HG03432 (cell line): Measurements from ENCODE around the gene CCL25.
A peak's percentile ranks its signal among the peaks of the same experiment; 100 is the strongest.
"Not testable (repeated sequence)": the region's sequence is repeated elsewhere in the genome, so short reads cannot be mapped to it uniquely, and the experiment has no call there.

ENCODE experiments used
- ATAC-seq: cut with Tn5 transposase; IDR thresholded peaks from one replicate; pipeline ENCODE4 v1.9.1; 2021; ENCODE audit warnings: mild to moderate bottlenecking, moderate library complexity; ENCODE audit not compliant: unreplicated experiment

CCL25 gene, protein sequence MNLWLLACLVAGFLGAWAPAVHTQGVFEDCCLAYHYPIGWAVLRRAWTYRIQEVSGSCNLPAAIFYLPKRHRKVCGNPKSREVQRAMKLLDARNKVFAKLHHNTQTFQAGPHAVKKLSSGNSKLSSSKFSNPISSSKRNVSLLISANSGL

DNA sequence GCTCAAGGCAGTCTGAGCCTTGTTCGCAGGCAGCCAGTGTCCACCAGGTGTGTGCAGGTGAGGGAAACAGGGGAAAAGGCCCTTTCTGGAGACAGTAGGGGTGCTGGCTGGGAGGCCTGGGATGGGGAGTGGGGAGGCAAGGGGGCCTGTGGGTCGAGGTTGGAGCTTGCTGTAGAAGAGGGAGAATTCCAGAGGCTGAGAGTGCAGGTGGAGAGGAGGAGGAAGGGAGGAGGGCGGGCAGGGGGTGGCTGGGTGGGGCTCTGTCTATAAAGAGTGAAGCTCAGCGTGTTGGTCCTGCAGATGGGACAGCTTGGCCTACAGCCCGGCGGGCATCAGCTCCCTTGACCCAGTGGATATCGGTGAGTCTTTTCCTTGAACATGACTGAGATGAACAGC lies at the start of gene CCL25:
CCL25 (plus strand) TSS at position 297 of the 396 bp plus-strand sequence. CDS start 290 bp downstream, outside the sequence.
- no peak for ATAC-seq

DNA sequence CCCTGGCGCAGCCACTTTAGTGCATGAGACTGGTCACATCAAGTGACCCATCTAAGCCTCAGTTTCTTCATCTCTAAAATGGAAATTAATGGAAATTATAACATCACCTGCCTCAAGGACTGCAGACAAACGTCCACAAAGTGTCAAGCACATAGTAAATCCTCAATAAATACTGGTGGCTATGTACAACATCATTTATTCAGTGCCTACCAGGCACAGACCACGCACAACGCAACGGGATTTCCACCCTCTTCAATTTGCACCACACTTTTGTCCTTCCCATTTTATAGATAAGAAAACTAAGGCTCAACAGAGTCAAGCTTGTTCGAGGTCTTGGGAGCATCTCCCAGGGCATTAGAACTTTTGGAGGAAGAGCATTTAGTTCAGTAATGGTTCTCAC lies 48.6 kb upstream of the CCL25 start:
- no peak for ATAC-seq

DNA sequence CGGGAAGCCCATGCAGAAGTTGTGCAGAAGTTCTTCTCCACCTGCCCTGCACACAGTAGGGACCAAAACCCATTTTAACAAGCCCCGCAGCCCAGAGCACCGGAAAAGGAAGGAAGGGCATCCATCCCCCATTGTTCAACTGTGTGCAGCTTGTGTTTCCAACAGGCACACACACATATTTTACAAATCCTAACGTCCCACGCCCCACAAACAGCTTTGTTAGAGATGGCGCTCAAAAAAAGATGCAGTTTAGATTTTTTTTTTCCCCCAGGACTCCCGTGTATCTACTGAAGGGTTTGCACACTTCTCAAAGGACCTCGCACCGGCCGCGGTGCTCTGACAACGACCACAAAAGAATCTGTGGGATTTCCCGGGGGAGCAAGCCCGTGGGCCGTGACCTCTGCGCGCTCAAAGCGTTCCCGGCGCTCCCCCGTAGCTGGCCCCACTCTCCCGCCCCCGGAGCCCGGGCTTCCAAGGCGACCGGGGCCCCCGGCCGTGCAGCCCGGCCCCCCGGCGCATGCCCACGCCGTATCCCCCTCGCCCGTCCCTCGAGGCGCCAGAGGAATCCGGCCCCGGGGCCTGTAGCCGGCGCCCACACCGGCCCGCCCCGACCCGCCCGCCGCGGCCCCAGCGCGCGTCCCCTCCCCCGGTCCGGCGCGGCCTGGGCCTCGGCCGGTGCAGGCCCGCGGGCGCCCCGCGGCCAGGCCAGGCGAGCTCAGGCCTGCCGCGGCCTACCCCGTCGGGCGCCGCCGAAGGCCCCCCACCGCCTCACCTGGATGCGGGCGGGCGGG lies 47.6 kb upstream of the CCL25 start:
- ATAC-seq, result peak; percentile 36

DNA sequence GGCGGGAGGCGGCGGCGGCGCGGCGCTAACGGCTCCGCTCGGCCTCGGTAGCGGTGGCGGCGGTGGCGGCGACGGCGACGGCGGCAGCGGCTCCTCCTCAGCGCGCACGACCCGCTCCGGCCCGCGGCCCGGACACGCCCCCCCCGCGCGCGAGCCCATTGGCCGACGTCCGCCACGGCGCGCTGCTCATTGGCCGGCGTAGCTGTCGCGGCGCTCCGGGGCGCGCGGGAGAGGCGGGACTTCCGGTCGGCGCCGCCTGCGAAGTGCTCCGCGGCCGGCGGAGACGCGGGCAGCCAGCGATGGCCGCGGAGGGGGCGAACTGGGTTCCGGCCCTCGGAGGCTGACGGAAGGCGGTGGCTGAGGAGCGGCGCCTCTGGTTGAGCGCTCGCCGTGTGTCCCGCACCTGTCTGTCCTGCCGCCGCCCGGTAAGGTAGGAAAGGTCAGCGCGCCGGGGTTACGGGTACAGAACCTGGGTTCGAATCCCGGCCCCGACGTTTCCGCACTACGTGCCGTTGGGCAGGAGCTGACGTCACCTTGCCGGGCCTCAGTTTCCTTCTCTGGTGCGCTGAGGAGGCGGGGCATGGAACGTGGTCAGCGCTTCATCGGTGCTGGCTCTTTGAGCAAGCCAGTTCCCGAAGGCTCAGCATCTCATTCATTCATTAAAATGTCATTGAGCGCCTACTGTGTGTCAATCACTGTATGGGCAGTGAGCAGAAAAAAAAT lies 46.9 kb upstream of the CCL25 start, which contains the start of gene ELAVL1:
ELAVL1 (minus strand) TSS at position 108 of the 723 bp plus-strand sequence. CDS start 13,826 bp downstream, outside the sequence.
- peak; percentile 80 for ATAC-seq

DNA sequence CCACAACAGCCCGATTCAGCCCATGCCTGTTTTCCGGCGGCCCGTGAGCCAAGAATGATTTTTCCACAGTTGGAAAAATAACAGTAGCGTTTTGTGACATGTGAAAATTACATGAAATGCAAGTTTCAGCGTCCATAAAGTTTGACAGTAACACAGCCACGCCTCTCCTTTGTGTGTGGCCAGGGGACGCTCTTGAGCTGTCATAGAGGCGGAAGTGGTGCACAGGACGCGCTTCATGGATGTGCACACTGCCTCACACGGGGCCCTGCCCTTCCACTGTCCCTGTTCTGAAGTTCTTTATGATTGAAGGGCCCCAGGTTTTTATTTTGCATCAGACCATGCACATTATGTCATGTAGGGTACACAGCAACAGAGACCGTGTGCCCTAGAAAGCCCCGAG lies 34.8 kb upstream of the CCL25 start:
- ATAC-seq, result no peak

DNA sequence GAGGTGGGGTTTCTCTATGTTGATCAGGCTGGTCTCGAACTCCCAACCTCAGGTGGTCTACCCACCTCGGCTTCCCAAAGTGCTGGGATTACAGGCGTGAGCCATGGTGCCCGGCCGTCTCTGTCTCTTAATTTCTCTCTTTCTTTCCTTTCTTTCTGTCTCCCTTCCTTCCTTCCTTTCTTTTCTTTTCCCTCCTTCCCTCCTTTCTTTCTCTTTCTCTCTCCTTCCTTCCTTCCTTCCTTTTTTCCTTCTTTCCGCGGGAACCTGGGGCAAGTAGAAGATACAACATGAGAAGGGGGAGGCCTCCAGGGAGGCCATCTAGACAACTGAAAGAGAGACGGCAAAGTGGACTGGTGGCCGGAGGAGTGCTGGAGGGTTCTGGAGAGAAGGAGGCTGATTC lies 31.9 kb upstream of the CCL25 start:
- no peak for ATAC-seq

DNA sequence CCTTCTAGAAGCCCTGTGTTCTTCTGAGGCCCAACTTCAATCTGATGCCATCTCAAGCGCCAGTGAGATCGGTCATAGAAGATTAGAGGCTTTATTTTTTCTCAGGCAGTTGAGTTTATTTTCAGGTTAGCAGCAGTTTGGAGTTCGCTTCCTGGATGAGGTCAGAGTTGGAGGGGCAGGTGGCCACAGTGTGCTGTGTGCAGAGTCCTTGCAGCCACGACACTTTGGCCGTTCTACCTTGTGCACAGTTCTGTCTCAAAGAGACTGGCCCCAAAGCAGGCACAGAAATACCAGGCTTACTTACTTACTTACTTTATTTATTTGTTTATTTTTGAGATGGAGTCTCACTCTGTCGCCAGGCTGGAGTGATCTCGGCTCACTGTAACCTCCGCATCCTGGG lies 31.2 kb upstream of the CCL25 start:
- ATAC-seq, result no peak

DNA sequence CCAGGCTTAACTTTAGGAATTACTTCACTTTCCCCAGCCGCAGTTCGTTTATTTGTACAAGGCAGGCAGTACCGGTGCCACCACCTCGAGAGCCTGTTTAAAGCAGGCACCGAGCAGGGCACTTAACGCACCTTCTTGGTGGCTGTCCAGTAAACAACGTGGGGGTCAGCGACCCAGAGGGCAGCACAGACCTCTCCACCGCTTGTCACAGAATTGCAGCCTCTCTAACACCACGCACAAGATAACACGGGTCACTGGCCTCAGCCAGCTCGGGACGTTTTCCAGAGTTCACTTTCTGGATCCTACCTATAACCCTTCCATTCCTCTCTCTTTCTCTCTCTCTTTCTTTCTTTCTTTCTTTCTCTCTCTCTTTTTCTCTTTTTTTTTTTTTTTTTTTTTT lies 30.3 kb upstream of the CCL25 start:
- no peak for ATAC-seq

DNA sequence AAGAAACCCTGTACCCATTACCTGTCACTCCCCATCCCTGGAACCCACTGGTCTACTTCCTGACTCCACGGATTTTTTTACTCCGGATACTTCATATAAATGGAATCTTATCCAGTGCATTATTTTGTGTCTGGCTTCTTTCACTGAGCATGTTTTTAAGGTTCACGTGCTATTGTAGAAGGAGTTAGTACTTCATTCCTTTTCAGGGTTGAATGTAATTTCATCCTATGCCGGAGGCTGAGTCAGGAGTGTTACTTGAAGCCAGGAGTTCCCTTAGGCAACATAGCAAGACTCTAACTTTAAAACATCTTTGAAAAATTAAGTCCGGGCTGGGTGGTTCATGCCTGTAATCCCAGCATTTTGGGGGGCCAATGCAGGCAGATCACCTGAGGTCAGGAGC lies 29.2 kb upstream of the CCL25 start:
- no peak for ATAC-seq

DNA sequence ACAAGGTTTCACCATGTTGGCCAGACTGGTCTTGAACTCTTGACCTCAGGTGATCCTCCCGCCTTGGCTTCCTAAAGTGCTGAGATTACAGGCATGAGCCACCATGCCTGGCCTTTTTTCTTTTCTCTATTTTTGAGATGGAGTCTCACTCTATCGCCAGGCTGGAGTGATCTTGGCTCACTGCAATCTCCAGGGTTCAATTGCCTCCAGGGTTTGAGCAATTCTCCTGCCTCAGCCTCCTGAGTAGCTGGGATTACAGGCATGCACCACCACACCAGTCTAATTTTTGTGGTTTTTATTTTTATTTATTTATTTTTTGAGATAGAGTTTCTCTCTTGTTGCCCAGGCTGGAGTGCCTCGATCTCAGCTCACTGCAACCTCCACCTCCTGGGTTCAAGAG lies 28.3 kb upstream of the CCL25 start:
- not testable (repeated sequence) for ATAC-seq

DNA sequence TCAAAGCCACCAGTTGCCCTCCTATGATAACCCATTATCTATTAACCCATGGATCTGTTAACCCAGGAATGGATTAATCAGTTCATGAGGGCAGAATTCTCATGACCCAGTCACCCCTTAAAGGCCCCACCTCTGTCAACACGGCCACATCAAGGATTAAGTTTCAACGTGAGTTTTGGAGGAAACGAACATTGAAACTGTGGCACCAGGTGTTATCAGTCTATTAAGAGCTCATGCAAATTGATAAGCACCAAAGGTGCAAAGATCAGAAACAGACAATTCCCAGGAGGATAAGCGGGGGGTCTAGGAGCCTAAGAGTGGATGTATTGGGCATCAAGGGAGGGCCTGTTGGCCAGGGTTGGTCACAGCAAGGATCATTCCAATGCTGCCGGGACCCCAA lies 27.2 kb upstream of the CCL25 start:
- ATAC-seq, result no peak

DNA sequence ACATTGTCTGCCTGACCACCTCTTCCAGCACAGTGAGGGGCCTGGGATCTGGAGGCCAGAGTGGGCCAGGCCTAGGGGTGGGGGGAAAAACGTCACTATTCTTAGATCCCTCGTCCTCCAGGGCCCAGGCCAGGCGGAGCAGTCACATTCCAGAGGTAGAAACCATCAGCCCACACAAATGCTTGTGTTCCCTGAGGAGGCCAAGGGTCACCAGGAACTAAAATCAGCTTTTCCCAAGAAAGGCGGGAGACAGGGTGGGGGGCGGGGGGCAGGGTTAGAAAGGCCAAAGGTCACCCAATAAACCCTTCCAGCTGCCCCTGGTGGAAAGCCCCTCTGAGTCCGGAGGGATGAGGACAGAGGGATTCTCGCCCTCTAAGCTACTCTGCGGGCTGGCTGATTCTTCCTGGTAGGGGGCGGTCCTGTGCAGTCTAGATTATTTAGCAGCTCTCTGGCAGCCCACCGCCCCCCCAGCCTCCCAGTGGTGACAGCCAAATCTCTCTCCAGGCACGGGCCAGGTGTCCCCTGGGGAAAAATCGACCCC lies 23.5 kb upstream of the CCL25 start:
- no peak for ATAC-seq

DNA sequence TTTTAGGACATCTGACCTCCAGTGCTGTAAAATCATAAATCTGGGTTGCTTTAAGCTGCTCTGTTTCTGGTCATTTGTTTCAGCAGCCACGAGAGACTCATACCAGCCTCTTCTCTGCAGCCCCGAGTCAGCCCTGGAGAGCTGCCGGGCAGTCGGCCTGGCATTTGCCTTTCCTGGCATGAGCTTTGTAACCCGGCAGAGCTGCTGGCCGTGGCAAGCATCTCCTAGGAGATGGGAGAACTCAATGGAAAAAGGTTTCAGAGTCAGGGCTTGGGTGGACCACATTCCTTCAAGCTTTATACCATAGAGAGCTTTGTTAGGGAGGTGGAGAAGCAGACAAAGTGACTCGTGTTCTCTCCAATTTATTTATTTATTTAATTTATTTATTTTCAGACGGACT lies 21.6 kb upstream of the CCL25 start:
- ATAC-seq, result no peak

DNA sequence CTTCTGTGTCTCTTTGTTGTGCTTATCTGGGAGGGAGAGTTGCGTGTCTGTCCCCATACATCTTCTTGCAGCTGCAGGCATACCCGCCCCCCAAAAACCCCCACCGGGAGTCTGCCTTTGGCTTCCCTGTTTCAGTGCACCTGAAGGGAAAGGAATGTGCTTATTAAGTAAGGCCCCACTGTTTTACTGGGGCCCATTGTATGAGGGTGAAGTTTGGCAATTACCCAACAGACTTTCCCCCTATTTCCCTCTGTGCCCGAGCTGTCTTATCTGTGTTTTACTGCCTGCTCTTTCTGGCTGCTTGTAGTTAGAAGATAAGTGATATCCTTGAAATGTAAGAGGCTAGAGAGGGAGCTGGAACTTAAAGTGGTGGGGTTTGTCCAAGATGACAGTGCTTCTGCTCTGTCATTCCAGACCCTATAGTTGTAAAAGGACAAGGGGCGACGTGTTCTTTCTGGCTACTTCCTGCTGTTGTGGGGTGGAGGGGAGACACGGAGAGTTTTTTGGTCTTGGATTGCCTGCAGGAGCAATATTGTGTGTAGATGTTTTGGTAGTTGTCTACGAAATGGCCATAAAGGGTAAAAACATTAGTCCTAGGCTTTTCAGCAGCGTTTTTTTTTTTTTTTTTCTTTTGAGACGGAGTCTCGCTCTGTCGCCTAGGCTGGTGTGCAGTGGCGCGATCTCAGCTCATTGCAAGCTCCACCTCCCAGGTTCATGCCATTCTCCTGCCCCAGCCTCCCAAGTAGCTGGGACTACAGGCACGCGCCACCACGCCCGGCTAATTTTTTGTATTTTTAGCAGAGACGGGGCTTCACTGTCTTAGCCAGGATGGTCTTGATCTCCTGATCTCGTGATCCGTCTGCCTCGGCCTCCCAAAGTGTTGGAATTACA lies 19.0 kb upstream of the CCL25 start:
- not testable (repeated sequence) for ATAC-seq

DNA sequence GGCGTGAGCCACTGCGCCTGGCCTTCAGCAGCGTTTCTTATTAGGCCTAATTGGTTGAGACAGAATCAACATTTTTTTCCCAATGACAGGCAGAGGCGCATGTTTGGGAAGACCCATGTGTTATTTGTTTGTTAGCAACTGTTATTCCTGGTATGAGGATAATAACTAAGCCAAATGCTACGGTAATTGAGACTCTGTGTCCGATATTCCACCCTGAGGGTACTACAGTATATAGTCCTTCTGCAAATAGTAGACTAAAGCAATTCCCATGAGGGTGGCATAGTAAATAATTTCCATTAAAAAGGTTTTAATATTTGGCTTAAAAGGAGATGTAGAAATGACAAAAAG lies 18.4 kb upstream of the CCL25 start:
- ATAC-seq, result no peak

DNA sequence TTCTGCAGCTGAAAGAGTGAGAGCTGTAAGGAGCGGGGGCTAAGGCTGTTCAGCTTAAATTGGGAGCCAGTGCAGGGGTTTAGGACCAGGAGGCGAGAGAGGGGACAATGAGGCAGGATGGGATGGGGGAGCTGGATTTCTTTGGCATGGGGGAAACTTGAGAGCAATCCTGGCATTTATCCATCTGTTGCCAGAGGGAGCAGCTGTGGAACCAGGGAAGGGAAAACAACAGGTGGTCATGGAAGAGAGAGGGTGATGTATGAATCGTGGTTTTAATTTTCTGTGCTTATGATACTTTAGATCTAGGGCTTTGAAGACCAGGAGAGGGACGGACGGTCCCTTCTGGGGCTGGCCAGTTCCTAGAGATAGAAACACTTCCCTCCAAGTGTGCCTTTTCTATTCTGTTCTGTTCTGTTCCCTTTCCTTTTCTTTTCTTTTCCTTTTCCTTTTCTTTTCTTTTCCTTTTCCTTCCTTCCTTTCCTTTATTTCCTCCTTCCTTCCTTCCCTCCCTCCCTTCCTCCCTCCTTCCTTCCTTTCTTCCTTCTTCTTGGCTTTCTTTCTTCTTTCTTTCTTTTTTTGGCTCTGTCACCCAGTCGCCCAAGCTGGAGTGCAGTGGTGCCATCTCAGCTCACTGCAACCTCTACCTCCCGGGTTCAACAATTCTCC lies 16.0 kb upstream of the CCL25 start:
- ATAC-seq, result no peak

DNA sequence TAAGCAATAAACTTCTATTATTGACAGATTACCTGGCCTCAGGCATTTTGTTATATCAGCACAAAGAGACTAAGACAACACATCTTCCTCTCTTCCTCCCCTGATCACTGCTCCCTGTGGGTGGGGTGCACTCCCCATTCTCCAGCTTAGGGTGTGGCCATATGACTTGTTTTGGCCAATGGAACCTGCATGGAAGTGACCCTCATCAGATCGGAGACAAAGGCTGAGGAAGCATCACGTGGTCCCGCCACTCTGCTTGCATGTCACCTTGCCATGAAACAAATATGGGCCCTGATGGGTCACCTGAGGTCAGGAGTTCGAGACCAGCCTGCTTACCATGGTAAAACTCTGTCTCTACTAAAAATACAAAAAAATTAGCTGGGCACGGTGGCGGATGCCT lies 13.7 kb upstream of the CCL25 start:
- no peak for ATAC-seq

DNA sequence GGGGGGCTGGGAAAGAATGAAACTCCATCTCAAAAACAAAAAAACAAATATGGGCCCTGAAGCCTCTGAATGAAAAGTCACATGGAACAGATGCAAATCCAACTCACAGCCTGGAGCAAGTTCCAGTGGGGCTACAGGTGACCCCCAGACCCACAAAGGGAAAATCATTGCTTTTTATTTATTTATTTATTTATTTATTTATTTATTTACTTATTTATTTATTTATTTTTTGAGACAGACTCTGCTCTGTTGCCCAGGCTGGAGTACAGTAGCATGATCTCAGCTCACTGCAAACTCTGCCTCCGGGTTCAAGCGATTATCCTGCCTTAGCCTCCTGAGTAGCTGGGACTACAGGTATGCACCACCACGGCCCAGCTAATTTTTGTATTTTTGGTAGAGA lies 13.3 kb upstream of the CCL25 start:
- no peak for ATAC-seq

DNA sequence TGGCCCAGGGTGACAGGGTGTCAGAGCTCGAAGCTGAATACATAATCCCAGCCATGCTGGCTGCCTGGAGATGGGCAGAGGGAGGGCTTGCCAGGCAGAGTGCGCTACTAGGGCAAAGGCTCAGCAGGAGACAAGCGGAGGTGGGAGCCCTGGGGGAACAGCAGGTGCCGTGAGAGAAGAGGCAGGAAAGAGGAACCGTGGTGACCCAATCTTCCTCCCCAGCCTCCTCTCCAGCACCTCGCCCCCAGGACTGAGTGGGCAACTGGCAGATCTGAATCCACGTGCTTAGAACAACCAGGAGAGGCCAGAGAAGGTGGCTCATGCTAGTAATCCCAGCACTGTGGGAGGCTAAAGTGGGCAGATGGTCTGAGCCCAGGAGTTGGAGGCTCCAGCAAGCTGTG lies 11.0 kb upstream of the CCL25 start:
- ATAC-seq, result no peak

DNA sequence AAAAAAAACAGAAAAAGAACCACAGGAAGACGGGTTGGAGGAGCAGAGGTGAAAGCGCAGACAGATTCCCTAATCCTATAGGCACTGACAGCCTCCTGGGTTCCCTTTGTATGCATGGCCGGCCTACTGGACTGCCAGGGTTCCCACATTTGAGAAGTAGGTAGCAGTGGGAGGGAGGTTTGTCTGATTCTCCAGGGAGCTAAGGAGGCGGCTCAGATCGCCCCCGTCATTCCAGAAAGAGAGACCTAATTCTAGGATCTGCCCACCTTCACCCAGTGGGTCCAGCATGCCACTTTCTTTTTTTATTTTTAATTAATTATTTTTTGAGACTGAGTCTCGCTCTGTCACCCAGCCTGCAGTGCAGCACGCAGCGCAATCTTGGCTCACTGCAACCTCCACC lies 9.7 kb upstream of the CCL25 start:
- ATAC-seq, result no peak
